GM21576 (cell line): ENCODE measurements around the gene CFAP251.
"Not testable (repeated sequence)": the region's sequence is repeated elsewhere in the genome, so short reads cannot be mapped to it uniquely, and the experiment has no call there.

Experiments
- ATAC-seq: cut with Tn5 transposase; IDR thresholded peaks from one replicate; pipeline ENCODE4 v1.9.1; 2021; ENCODE audit warnings: mild to moderate bottlenecking, moderate library complexity; ENCODE audit not compliant: unreplicated experiment

CFAP251 gene, protein sequence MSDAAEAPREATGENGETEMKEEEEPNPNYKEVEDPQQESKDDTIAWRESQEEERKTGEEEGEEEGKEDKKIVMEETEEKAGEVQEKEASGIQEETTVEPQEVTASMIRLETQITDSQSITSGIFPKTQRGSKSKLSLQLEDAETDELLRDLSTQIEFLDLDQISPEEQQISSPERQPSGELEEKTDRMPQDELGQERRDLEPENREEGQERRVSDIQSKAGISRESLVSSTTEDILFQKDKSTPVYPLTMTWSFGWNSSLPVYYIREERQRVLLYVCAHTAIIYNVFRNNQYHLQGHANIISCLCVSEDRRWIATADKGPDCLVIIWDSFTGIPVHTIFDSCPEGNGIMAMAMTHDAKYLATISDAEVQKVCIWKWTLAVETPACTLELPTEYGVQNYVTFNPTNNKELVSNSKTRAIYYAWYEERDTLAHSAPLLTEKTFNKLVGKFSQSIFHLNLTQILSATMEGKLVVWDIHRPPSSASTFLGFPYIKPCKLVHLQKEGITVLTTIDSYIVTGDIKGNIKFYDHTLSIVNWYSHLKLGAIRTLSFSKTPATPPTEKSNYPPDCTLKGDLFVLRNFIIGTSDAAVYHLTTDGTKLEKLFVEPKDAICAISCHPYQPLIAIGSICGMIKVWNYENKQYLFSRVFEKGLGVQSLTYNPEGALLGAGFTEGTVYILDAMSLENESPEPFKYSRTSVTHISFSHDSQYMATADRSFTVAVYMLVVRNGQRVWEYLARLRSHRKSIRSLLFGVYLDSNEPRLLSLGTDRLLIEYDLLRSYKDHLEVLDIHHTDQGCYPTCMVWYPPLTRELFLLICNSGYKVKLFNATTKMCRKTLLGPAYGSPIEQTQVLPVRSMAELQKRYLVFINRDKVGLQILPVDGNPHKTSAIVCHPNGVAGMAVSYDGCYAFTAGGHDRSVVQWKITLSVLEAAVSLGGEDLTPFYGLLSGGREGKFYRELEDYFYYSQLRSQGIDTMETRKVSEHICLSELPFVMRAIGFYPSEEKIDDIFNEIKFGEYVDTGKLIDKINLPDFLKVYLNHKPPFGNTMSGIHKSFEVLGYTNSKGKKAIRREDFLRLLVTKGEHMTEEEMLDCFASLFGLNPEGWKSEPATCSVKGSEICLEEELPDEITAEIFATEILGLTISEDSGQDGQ

DNA sequence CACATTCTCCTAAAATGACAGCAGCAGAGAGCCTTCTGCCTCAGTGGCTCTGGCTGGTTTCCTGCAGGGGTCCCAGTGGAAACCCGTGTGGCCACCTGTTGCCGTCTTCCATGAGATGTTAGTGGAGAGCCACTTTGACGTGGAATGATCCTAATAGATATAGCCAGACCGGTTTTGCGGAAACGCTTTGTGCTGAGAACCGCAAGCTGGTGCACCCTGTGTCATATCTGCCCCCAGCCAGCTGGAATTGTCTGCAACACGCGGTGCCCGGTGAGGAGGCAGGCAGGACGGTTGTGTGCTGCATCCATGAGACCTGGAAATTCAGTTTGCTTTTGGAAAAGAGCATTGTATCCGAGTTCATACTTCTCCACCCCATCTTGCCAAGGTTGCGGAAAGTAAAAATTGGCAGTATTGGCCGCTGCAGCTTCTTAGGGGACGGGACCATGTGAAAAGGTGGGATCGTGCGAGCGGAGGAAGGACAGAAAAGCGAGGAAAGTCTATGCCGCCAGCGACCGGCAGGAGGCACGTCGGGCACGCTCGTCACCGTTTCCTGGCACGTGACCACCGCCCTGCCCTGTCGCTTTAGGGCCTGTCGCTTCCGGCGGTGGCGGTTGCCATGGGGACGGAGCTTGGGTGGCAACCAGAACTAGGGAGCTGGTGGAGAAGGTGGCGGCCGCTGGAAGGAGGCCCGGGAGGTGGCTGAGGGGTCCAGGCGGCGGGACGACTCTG lies at the start of gene CFAP251:
Gene CFAP251, plus strand, starts transcription at position 643 of the 729 bp plus-strand sequence. CDS start 2,714 bp downstream, outside the sequence.
- ATAC-seq: peak; percentile 90

DNA sequence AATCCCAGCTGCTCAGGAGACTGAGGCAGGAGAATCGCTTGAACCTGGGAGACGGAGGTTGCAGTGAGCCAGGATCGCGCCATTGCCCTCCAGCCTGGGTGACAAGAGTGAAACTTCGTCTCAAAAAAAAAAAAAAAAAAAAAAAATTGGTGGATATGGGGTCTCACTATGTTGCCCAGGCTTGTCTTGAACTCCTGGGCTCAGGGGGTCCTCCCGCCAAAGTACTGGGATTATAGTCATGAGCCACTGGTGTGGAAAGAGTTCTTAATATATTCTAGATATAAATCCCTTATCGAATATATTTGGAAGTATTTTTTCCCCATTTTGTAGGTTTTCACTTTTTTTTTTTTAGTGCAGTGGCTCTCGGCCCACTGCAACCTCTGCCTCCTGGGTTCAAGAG lies 49.2 kb upstream of the CFAP251 start:
- ATAC-seq: not testable (repeated sequence)

DNA sequence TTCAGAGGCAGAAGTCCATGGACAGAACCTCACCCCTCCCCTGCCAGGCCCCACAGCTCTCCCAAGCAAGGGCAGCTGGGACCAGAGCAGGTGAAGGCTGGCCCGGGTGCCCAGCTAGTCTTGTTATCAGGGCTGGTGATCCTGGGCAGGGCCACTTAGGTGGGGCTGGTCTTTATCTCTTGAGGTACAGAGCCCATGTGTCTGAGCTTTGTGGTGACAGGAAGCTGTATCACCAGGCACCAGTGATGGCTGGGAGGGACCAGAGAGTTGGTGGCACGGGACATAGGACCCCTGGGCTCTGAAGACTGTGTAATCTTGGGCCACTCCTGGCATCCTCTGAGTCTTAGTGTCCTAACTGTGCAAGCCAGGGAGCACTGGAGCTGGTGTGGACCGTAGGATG lies 46.9 kb upstream of the CFAP251 start:
- ATAC-seq: no peak

DNA sequence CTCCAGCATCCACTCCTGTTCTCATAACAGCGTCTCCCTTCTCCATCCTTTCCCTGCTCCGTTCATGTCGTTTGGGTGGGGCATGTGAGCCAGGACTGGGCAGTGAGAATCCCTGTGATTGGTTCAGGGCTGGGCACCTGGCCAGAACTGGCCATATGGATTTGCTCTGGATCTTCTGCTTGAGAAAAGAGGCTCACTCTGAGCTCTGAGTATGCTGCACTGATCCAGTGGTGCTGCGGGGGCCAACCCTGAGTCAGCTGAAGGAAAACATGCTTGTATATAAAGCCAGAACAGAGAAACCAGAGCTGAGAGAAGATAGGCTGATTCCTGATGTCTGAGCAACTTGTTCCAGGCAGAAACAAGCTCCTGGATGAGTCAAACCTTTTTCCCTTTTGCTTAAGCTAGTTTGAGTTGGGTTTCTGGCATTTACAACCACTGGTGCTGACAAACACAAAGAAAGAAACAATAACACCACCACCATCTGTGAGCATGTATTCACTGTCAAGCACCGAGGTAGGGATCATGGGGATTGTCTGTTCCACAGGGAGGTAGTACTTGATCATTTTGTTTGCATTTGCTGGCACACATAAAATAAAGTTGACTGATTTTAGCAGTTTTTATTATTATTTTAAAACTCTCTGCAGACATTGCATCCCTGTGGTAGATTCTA lies 45.7 kb upstream of the CFAP251 start:
- no peak for ATAC-seq

DNA sequence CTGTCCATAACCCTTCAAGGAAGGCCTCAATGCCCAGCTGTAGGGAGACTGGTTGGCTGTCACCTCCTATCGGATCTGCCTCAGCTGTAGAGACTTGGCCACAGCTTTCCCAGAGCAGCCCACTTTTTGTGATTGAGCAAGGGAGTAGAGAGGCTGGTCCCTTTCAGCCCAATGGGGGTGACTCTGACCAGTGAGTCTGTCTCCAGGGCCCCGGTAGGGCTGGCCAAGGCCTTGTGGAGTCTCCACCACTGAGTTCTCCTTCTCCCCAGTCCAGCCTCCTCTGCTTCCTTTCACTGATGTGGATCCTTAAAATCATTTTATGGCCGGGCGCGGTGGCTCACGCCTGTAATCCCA lies 45.2 kb upstream of the CFAP251 start:
- no peak for ATAC-seq

DNA sequence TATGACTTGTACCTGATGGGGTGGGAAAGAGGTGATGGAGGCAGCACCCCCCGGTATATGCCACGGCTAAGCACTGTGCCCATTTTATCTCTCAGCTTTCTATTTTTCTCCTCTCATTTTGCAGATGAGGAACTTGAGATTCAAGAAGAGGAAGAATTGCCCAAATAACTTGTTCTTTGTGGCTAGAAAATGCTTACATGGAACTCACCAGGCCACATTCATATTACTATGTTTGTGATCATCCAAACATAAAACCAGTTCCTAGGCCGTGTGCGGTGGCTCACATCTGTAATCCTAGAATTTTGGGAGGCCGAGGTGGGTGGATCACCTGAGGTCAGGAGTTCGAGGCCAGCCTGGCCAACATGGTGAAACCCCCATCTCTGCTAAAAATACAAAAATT lies 44.3 kb upstream of the CFAP251 start:
- no peak for ATAC-seq

DNA sequence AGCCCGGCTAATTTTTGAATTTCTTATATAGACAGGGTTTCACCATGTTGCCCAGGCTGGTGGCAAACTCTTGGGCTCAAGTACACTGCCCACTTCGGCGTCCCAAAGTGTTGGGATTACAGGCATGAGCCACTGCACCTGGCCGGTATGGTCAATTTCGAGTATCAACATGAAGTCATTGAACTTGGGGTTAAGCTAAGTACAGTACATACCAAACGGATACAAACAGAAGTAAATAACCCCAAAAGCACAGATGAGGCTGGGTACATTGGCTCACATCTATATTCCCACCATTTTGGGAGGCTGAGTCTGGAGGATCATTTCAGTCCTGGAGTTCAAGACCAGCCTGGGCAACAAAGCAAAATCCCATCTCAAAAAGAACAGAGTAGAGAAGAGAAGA lies 42.8 kb upstream of the CFAP251 start:
- no peak for ATAC-seq

DNA sequence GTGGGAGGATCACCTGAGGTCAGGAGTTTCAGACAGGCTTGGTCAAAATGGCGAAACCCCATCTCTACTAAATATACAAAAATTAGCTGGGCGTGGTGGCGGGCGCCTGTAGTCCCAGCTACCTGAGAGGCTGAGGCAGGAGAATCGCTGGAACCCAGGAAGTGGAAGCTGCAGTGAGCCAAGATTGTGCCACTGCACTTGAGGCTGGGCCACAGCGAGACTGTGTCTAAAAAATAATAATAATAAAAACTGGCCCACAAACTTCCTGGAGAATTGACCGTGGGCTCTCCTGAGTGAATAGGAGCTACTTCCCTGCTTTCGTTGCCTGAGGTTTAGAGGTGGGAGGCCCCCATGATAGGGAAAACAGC lies 42.3 kb upstream of the CFAP251 start:
- ATAC-seq: not testable (repeated sequence)

DNA sequence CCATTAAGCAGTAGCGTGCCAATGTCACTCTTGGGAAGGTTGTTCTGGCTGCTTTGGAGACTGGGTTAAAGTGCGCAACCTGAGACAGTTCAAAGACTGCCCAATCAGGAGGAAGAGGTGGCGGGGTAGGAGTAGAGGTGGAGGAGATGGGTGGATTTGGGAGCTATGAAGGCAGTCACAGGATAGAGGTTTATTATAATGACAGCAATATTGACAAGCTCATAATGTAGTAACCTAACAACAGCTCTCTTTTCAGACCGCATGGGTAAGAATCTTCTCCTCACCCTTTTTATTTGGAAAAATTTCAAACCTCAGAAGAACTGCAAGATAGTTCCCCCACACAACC lies 35.1 kb upstream of the CFAP251 start:
- no peak for ATAC-seq

DNA sequence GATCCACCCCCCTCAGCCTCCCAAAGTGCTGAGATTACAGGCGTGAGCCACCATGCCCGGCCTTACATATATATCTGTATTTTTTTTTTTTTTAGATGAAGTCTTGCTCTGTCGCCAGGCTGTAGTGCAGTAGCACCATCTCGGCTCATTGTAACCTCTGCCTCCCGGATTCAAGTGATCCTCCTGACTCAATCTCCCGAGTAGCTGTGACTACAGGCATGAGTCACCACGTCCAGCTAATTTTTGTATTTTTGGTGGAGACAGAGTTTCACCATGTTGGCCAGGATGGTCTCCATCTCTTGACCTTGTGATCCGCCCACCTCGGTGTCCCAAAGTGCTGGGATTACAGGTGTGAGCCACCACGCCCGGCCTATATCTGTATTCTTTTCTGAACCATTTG lies 33.3 kb upstream of the CFAP251 start:
- not testable (repeated sequence) for ATAC-seq

DNA sequence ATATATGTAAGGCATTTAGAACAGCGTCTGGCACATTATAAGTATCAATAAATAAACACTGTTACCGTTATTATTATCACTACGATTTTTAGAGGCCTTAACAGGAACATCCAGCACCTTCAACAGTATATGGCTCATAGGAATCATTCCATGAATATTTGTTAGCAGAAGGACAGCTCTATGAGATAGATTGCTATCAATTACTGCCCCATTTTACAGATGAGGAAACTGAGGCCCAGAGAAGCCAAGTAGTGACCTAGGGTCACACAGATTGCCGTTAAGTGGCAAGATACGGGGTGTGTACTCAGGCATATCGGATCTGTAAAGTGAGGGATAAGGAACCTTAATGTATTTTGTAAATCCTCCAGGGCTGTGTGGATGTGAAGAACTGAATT lies 30.3 kb upstream of the CFAP251 start:
- ATAC-seq: no peak

DNA sequence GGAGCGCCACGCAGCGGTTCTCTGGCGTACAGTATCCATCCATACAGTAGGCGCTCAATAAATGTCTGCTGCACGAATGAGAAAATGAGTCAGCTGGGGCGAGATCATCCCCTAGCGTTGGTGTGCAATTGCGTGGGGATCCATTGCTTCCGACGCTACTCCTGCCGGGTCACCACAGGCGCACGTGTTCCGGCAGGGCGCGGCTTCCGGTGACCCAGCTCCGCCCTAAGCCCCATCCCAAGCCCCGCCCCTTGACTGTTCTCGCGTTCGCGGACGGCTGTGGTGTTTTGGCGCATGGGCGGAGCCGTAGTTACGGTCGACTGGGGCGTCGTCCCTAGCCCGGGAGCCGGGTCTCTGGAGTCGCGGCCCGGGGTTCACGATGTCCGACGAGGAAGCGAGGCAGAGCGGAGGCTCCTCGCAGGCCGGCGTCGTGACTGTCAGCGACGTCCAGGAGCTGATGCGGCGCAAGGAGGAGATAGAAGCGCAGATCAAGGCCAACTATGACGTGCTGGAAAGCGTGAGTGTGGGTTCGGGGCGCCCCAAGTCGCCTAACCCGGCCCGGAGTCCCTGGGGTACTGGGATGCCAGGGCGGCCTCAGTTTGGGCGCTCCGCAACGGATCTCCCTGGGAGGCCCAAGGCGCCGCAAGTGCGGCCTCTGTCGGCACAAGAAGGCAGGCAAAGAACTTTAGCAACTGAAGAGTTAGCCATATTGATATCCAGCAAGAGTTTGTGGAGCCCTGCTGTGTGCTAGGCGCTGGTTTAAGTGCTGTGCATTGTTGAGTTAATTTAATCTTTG lies 29.7 kb upstream of the CFAP251 start, which contains the start of gene PSMD9:
Gene PSMD9, plus strand, starts transcription at position 313 of the 796 bp plus-strand sequence. Its CDS starts 67 bp downstream, at position 380.
- ATAC-seq: peak; percentile 91

DNA sequence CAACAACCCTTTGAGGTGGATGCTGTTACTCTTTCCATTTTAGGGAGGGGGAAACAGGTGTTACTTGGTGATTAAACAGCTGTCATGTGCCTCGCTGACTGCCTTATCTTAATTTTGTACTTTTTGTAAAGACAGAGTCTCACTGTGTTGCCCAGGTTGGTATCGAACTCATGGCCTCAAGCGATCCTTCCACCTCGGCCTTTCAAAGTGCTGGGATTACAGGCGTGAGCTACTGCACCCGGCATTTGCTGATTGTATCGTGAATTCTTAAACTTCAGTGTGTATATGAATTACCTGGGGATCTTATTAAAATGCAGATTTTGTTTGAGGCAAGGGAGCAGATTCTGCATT lies 29.1 kb upstream of the CFAP251 start:
- ATAC-seq: no peak

DNA sequence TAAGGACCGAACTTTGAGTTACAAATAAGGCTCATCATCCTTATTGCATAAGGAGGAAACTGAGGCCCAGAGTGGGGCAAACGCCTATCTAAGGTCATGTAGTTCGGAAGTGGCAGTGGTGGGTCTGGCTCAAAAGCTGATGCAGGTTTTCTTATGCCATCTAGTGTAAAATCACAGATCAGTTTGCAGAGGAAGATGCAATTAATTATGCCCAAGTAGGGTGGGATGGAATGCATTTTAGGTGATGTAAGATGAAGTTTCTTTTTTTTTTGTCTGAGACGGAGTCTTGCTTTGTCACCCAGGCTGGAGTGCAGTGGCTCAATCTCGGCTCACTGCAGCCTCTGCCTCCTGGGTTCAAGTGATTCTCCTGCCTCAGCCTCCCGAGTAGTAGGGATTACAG lies 28.7 kb upstream of the CFAP251 start:
- not testable (repeated sequence) for ATAC-seq

DNA sequence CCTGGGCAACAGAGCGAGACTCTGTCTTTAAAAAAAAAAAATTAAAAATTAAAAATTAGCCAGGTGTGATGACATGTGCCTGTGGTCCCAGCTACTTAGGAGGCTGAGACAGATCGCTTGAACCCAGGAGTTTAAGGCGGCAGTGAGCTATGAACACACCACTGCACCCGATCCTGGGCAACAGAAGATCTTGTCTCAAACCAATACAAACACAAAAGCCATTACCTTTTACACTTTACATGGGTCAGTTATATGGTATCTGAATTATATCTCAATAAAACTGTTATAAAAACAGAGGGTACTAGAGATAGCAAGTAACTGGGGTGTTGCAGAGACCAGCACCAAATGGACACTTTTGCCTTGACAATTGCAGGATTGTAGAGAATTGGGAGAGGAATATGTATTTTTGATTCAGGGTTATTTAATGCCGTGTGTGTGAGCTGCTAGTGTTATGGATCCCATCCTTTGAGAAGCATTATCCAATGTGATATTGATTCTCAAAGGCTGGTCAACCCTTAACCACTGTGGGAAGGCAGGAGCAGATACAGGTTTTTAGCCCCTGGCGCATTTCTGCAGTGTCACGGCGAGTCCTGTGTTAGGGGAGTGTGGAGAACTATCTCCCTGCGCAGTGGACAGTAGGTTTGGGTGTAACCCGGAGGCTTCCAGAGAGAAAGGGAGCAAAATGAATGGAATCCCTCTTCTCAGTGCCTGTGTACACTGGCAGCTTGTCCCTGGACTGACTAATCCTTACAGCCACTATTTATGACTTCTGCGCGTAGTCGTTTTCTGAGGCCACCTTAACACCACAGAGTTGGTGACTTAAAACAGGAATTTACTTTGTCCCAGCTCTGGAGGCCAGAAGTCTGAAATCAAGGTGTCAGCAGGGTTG lies 25.5 kb upstream of the CFAP251 start:
- ATAC-seq: no peak

DNA sequence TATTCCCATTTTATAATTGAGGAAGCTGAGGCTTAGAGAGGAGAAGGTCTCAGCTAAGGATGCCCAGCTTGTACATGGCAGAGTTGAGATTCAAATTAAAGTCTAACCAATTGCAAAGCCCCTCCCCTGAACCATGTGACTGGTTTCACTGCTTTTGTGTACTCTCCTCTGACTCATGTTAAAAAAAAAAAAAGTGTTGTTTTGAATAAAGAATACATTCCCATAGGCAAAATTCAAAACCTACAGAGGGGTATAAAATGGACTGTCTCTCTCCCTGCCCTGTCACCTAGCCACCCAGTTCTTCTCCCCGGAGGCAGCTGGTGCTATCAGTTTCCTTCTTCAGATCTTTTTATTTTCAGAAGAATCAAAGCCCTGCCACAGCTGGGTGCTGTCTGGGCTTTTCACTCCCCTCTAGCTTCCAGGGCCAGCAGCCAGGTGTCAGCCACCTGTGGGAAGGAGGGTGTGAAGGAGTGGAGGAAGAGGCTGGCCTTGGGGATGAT lies 24.4 kb upstream of the CFAP251 start:
- no peak for ATAC-seq

DNA sequence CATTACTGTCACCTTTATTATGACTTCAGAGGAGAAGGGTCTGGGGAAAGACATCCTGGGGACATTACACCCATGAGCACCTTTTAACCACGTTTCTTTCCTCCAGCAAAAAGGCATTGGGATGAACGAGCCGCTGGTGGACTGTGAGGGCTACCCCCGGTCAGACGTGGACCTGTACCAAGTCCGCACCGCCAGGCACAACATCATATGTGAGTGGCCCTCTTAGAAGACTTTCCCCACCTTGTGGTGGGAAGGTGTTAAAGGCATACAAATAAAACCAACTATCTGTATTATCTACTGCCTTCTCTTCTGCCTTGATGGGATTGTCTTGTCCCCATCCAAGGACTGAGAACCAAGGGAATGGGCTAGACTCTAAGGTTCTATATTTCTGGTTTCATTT lies 23.8 kb upstream of the CFAP251 start:
- ATAC-seq: no peak

DNA sequence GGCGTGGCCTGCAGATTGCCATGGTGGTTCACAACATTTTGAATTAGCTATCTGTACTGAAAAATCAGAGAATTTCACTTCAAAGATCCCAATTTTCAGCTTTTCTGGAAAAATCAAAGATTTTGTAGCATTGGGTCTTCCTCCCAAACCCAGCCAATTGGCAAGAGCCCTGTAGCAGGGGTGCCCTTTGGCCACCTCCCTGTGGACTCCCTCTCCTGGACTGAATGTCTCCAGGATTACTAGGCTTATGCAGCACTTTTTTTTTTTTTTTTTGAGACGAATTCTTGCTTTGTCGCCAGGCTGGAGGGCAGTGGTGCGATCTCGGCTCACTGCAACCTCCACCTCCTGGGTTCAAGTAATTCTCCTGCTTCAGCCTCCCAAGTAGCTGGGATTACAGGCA lies 20.1 kb upstream of the CFAP251 start:
- ATAC-seq: no peak
